CD1c-positive myeloid dendritic cell (primary cell): ENCODE results near the gene PDS5A.
A peak's percentile ranks its signal among the peaks of the same experiment; 100 is the strongest.
"Not testable (repeated sequence)": the region's sequence is repeated elsewhere in the genome, so short reads cannot be mapped to it uniquely, and the experiment has no call there.

Source experiments
- DNase-seq: peaks from one replicate; pipeline ENCODE4 v3.0.0-alpha.2; 2016; ENCODE audit errors: extremely low spot score

The PDS5A gene

DNA sequence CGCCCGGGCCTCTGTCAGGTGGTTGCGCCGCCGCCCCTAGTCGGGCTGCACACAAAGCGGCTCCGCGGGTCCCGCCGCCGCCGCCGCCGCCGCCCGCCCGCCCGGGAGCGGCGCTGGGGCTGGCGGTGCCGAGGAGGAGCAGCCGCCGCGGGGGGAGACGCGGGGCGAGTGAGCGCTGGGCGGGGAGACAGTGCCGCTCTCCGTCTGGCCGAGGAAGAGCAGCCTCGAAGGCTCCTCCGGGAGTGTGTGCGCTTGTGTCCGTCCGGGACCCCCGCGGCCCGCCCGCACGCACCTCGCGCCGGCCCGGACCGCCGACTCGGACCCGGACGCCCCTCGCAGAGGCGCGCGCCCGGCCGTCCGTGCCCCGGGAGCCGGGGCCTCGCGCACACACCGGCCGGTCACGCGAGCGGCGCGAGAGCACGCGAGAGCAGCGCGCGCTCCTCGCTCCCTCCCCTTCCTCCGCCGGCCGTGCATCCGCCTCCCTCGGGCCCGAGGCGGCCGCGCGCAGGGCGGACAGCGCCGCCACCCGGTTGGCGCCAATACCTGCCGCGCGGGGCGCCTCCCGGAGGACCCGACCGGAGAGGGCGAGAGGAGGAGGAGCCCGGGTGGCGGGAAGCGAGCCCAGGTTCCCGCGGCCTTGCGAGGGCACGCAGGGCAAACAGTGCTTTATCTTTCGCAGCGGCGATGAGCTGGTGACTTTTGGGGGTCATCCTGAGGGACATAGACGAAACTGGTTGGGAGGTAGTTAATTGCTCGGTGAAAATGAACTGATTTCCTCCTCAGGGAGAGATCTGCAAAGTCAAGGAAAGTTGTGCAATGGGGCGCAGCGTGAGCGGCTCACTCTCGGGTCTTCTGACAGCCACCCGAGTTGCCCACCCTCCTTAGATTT is at the start of gene PDS5A:
Gene PDS5A (minus strand): TSS at position 423 of the 889 bp plus-strand sequence. CDS start 1,334 bp downstream, outside the sequence.
- DNase-seq, result peak; percentile 97

DNA sequence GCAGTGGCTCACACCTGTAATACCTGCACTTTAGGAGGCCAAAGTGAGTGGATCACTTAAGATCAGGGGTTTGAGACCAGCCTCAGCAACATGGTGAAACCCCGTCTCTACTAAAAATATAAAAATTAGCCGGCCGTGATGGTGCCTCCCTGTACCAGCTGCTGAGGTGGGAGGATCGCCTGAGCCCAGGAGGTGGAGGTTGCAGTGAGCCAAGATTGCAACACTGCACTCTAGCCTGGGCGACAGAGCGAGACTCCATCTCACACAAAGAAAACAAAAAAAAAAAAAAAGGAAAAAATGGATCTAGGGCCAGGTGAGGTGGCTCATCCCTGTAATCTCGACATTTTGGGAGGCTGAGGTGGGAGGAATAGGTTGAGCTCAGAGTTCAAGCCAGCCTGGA is 46.3 kb upstream of the PDS5A start:
- DNase-seq, result not testable (repeated sequence)

DNA sequence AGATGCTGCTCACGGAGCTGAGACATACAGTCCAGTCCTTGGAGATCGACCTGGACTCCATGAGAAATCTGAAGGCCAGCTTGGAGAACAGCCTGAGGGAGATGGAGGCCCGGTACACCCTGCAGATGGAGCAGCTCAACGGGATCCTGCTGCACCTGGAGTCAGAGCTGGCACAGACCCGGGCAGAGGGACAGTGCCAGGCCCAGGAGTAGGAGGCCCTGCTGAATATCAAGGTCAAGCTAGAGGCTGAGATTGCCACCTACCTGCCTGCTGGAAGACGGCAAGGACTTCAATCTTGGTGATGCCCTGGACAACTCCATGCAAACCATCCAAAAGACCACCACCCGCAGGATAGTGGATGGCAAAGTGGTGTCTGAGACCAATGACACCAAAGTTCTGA is 43.4 kb upstream of the PDS5A start:
- DNase-seq, result not testable (repeated sequence)

- no peak for DNase-seq
Observed at GRCh38 chr4:40020221-40020620, 42.5 kb upstream of the PDS5A start.

DNA sequence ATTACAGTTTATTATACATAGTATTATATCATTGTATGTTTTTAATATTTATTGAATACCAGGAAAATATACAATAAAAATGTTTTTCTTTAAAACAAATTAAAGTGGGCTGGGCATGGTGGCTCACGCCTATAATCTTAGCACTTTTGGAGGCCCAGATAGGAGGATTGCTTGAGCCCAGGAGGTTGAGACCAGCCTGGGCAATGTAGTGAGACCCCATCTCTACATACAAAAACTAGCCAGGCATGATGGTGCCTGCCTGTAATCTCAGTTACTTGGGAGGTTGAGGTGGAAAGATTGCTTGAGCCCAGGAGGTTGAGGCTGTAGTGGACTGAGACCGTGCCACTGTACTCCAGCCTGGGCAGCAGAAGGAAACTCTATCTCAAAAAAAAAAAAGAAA is 38.3 kb upstream of the PDS5A start:
- DNase-seq, result no peak

DNA sequence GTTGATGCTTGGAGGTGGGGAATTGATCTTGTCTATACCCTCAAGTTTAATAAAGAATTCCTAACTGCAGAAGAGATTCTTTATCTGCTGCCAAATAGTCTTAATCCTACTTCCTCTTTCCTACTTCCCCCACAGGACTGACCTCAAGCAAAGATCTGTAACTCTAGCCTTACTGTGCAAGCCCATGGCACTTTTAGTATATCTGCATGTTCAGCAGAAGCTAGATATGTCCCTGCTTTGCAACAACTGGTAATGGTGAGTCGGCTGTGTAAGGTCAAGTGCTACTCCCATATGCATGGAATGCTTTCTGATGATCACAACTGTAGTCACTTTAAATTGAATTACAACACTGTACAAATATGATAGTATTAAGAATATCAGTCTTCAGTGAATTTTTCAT is 26.3 kb upstream of the PDS5A start:
- DNase-seq, result peak; percentile 73

GRCh38 chr4:40000711-40001110 is 23.0 kb upstream of the PDS5A start:
- DNase-seq, result peak; percentile 50

- no peak for DNase-seq
Observed at GRCh38 chr4:39998659-39999345, 21.1 kb upstream of the PDS5A start.

DNA sequence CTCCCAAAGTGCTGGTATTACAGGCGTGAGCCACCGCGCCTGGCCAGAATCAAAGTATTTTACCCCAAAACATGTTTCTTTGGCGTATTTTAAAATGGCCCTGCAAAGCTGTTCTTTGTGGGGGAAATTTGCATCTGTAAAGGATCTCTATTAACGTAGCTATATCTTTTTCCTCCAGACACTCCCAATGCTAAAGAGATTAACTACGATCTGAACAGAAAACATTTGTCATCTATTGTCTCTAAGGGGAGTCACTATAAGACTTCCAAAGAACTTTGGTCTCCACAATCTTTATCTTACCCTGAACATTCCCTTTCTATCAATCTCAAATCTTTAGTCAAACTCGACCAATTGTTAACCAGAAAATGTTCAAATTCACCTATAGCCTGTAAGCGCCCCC is 19.1 kb upstream of the PDS5A start:
- no peak for DNase-seq

DNA sequence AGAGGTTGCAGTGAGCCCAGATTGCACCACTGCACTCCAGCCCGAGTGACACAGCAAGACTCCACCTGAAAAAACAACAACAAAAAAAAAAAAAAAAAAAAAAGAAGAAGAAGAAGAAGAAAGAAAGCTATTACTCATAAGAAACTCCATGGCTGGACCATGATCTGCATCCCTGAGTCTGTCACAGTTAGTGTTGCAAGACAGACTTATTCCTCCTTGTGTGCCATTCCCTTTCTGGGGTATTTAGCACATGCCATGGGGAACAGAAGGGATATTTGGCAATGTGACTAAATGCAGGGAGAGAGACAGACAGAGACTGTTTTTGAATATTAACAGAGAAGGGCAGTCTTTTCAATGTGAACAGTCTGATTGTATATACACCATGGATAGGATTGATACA is 16.7 kb upstream of the PDS5A start:
- DNase-seq, result no peak

- DNase-seq, result not testable (repeated sequence)
Observed at GRCh38 chr4:39989381-39989780, 11.7 kb upstream of the PDS5A start.

DNA sequence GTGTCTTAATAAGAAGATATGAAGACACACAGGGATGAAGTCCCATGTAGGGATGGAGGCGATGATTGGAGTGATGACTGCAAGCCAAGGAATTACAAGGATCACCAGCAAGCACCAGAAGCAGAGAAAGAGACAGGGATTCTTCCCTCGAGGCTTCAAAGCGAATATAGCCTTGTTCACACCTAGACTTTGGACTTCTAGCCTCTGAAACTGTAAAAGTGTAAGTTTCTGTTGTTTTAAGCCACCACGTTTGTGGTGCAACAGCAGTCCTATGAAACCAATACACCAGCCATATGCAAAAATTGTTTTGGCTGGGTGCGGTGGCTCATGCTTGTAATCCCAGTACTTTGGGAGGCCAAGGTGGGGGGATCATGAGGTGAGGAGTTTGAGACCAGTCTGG is 9.8 kb upstream of the PDS5A start:
- no peak for DNase-seq

DNA sequence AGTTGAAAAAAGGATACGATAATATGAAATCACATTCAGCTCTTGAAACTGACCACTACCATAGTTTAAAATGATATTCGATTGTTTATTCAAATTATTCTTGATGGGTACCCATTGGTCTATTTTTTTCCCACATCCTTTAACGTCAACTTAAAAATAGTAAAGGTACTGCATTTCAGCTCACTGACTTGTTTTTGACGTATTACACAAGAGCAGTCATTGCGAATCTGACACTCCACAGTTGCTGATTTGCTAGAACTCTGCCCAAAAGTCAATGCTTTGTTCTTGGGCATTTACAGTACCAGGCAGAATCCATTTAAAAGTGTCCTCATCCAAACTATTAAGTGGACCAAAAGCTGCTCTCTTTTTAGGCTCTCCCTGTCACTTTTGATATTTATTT is 1.2 kb upstream of the PDS5A start:
- no peak for DNase-seq

- DNase-seq, result no peak
Observed at GRCh38 chr4:39978378-39978775, 666 bp upstream of the PDS5A start.

DNA sequence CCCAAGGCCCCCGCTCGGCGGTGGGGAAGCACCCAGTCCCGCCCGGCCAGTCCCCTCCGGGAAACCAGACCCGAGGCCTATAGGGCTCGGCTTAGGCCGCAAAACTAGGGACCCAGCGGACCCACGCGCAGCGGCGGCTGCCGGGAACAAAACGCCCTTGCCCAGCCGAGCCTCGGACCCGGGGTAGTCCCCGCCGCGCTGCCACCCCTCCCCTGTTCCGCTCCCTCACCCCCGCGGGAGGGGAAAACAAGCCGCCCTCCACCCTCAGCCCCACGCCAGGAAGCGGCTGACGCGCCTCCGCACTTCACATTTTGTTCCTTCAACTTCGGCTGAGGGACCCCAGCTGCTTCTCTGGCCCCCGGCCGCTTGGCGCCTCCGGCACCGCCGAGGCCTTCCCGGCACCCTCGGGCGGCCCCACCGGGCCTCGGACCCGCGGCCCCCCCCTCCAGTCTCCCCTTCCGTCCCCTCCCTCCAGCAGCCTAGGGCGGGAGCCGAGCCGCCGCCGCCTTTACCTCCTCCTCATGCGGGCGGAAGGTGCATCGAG is 694 bp downstream of the PDS5A start:
- DNase-seq, result peak; percentile 42

GRCh38 chr4:39976141-39976944 is 1.4 kb downstream of the PDS5A start:
- DNase-seq, result peak; percentile 84

DNA sequence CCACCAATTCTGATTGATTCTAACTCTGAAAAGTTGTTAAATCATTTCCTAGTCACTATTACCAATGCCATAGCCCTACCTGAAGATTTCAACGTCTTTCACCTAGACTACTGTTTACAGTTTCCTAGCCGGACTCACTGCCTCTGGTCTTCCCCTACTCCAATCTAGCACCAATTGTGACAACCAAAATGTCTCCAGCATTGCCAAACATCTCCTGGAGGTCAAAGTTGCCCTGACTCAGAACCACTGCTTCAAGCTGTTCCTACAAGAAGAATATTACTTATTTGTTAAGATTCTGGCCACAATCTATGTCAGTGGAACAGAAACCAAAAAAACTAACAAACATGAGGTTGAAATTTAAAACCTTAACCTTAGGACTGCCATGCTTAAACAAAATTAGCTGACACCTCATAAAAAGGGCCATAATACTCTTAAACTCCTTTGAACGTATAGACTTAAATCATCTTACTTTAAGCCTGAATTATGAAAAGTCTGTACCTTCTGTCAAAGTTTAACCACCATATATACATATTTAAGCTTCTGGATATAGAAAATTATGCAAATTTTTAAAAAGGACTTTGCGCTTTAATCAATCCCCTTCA is 2.1 kb downstream of the PDS5A start:
- no peak for DNase-seq

DNA sequence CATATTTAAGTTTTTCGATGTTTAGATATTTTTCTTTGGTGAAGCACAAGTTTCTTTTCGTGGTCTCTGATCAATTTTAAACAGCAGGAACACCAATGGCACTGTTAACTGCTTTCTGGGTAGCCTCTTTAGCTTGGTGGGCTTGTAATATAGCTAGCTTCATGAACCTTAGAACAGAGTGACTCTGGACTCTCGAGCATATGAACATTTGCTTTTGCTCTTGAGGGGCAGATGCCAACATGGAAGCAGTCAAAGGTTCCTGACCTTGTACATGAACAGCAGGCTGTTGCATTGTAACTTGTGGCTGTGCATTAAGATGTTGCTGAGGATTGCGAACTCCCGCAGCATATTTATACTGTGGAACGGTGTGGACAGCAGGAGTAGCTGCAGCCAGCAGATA is 4.7 kb downstream of the PDS5A start:
- DNase-seq, result not testable (repeated sequence)

DNA sequence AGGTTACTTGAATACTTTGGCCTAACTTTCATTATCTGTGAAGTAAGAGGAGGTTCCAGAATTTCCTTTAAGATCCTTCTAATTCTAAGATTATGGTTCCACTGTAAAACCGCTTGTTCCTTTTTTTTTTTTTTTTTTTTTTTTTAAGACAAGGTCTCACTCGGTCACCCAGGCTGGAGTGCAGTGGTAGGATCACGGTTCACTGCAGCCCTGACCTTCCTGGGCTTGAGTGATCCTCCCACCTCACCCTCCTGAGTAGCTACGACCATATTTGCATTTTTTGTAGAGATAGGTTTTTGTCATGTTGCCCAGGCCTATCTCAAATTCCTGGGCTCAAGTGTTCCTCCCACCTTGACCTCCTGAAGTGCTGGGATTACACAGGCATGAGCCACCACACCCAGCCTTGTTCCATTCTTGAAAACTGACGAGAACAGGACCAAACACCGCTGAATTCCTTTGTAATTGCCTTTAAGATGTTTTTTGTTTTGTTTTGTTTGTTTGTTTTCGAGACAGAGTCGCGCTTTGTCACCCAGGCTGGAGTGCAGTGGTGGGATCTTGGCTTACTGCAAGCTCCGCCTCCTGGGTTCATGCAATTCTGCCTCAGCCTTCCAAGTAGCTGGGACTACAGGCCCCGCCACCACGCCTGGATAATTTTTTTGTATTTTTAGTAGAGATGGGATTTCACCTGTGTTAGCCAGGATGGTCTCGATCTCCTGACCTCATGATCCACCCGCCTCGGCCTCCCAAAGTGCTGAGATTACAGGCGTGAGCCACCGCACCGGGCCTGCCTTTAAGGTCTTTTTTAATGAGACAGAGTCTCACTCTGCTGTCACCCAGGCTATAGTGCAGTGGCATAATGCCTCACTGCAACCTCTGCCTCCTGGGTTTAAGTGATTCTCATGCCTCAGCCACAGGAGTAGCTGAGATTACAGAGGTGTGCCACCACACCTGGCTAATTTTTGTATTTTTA is 6.8 kb downstream of the PDS5A start:
- peak; percentile 55 for DNase-seq

DNA sequence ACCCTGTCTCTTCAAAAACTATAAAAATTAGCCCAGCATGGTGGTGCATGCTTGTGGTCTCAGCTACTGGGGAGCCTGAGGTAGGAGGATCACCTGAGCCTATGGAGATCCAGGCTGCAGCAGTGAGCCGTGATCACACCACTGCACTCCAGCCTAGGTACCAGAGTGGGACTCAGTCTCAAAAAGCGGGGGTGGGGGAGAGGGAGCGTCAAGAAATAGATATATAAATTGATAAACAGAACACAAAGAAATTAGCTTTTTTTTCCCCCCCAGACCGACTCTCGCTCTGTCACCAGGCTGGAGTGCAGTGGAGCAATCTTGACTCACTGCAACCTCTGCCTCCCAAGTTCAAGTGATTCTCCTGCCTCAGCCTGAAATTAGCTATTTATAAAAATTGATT is 14.1 kb downstream of the PDS5A start:
- DNase-seq, result no peak
